Natural killer cell (primary cell): ENCODE measurements around the gene DST. TPM values are rescaled to one million over a fixed set of nuclear protein-coding genes. Genes with fewer than 3 reads are reported as not detected.

ENCODE experiments used
- ATAC-seq, 3 donors: fragments of 150-1000 bp in 2 of 3; fragments of 200-7000 bp in 1 of 3; cut with Tn5 transposase; 1 replicate in 1 of 3; 2 replicates in 2 of 3; pipeline ENCODE4 v1.10.0; 2021; ENCODE audit warnings: mild to moderate bottlenecking in 2 of 3, moderate library complexity in 2 of 3
- DNase-seq, 2 donors: peaks; one replicate each; pipeline versions ENCODE4 v3.0.0 to v3.0.0-alpha.2; 2013 to 2021; ENCODE audit warnings: mixed read lengths in 1 of 2
- H3K27ac ChIP-seq: one replicate; pipeline ENCODE4 v1.5.1; 2013; ENCODE audit warnings: mild to moderate bottlenecking, low read length
- H3K27me3 ChIP-seq: one replicate; pipeline ENCODE4 v1.6.1; 2013; ENCODE audit warnings: low read length; ENCODE audit not compliant: control insufficient read depth, insufficient read depth
- H3K36me3 ChIP-seq: one replicate; pipeline ENCODE4 v1.6.1; 2013; ENCODE audit warnings: low read length; ENCODE audit not compliant: control insufficient read depth, insufficient read depth
- H3K4me1 ChIP-seq: one replicate; pipeline ENCODE4 v1.6.1; 2013; ENCODE audit warnings: low read length; ENCODE audit not compliant: control insufficient read depth, insufficient read depth
- H3K4me3 ChIP-seq: one replicate; pipeline ENCODE4 v1.5.1; 2013; ENCODE audit warnings: low read length
- H3K9me3 ChIP-seq: one replicate; pipeline ENCODE4 v1.6.1; 2013; ENCODE audit warnings: low read length; ENCODE audit not compliant: control insufficient read depth, insufficient read depth
- H3K27ac Mint-ChIP-seq, 2 donors: one replicate each; pipeline ENCODE4 v1.8.0; 2022; ENCODE audit warnings: mild to moderate bottlenecking in 2 of 2, mixed read lengths in 2 of 2, moderate library complexity in 1 of 2
- H3K27me3 Mint-ChIP-seq, 2 donors: one replicate each; pipeline ENCODE4 v1.8.0; 2022; ENCODE audit warnings: low read depth in 2 of 2, mixed read lengths in 2 of 2
- H3K36me3 Mint-ChIP-seq: one replicate; pipeline ENCODE4 v1.8.0; 2022; ENCODE audit warnings: mixed read lengths
- H3K4me1 Mint-ChIP-seq, 2 donors: one replicate each; pipeline ENCODE4 v1.8.0; 2022; ENCODE audit warnings: mixed read lengths in 2 of 2
- H3K4me3 Mint-ChIP-seq: one replicate; pipeline ENCODE4 v1.8.0; 2022; ENCODE audit warnings: mild to moderate bottlenecking, moderate library complexity, mixed read lengths
- H3K9me3 Mint-ChIP-seq, 2 donors: one replicate each; pipeline ENCODE4 v1.8.0; 2022; ENCODE audit warnings: mixed read lengths in 2 of 2
- WGBS: methylation state at CpG from one replicate; pipeline ENCODE4 v1.1.7; 2013; ENCODE audit warnings: missing lambda C conversion rate; ENCODE audit not compliant: insufficient coverage; 5-methylcytosine and 5-hydroxymethylcytosine counted together
- intact Hi-C: fragments of 100-400 bp; cut with micrococcal nuclease; formaldehyde crosslinking; loops from one replicate; pipeline ENCODE4 v1.14.2; 2022
- total RNA-seq, 4 donors: library from RNA; stranded (reverse); fragments of 120-200 nt in 1 of 4; gene quantifications; one replicate each; pipeline versions ENCODE4 v1.2.3 to v1.2.4, GENCODE V29; 2013 to 2022
- TF ChIP-seq, protein P1 (sequence below): fragments of 200-600 bp; IDR thresholded peaks from one replicate; pipeline ENCODE4 v1.8.0; 2022; ENCODE audit warnings: antibody characterized with exemption

Gene DST
- total RNA-seq, 3 donors from 2014 or later (not counting 1 experiment from before 2014, with no cell fraction given): 5.6 to 14.7 (median 8.9) TPM

GRCh38 chr6:56541741-56542360, 100.8 kb downstream of the DST start:
- Histone ChIP-seq H3K27me3 (no peaks in the 10 kb centered on the region), H3K27ac (peak overlapping the region; percentile 73), H3K9me3 (no peaks in the 10 kb centered on the region), H3K36me3 (no peaks in the 10 kb centered on the region), H3K4me1 (no peaks in the 10 kb centered on the region), H3K4me3 (peak overlapping the region; percentile 65)
- Mint-ChIP-seq H3K27me3 (no peaks in the 10 kb centered on the region), H3K4me1 (no peaks in the 10 kb centered on the region), H3K9me3 (no peaks in the 10 kb centered on the region), H3K27ac (no peak overlapping the region), H3K4me3 (no peak overlapping the region), H3K36me3 (no peaks in the 10 kb centered on the region)
- ATAC-seq (no peak), DNase-seq (no peak)
- WGBS: 25% methylated on average over 2 of the region's 3 CpGs
- intact Hi-C loops: no loop called here
- TF ChIP-seq, protein P1, sequence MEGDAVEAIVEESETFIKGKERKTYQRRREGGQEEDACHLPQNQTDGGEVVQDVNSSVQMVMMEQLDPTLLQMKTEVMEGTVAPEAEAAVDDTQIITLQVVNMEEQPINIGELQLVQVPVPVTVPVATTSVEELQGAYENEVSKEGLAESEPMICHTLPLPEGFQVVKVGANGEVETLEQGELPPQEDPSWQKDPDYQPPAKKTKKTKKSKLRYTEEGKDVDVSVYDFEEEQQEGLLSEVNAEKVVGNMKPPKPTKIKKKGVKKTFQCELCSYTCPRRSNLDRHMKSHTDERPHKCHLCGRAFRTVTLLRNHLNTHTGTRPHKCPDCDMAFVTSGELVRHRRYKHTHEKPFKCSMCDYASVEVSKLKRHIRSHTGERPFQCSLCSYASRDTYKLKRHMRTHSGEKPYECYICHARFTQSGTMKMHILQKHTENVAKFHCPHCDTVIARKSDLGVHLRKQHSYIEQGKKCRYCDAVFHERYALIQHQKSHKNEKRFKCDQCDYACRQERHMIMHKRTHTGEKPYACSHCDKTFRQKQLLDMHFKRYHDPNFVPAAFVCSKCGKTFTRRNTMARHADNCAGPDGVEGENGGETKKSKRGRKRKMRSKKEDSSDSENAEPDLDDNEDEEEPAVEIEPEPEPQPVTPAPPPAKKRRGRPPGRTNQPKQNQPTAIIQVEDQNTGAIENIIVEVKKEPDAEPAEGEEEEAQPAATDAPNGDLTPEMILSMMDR: no peak

- Histone ChIP-seq H3K27ac (no peak overlapping the region), H3K36me3 (no peaks in the 10 kb centered on the region), H3K4me1 (no peaks in the 10 kb centered on the region), H3K27me3 (no peaks in the 10 kb centered on the region), H3K9me3 (no peaks in the 10 kb centered on the region), H3K4me3 (no peak overlapping the region)
- Mint-ChIP-seq H3K27me3 (no peaks in the 10 kb centered on the region), H3K27ac (no peak overlapping the region), H3K9me3 (no peaks in the 10 kb centered on the region), H3K36me3 (no peaks in the 10 kb centered on the region), H3K4me1 (no peaks in the 10 kb centered on the region), H3K4me3 (no peak overlapping the region)
- TF ChIP-seq, protein P1: no peak
- DNase-seq (no peak), ATAC-seq (no peak)
- WGBS: 85% methylated on average over 10 of the region's 11 CpGs
- intact Hi-C loops: no loop called here
Measured at GRCh38 chr6:56541030-56541600, 101.6 kb downstream of the DST start.

GRCh38 chr6:56540232-56541029, 102.3 kb downstream of the DST start:
- intact Hi-C loops: no loop called here
- no peaks in the 10 kb centered on the region for H3K4me1 Mint-ChIP-seq
- TF ChIP-seq, protein P1: no peak
- DNase-seq: no peak
- no peaks in the 10 kb centered on the region for H3K36me3 ChIP-seq
- H3K9me3 Mint-ChIP-seq: no peaks in the 10 kb centered on the region
- no peak overlapping the region for H3K27ac ChIP-seq
- H3K36me3 Mint-ChIP-seq: no peaks in the 10 kb centered on the region
- H3K27me3 Mint-ChIP-seq: no peaks in the 10 kb centered on the region
- H3K4me3 ChIP-seq: no peak overlapping the region
- WGBS: 71% methylated on average over 9 of the region's 9 CpGs
- ATAC-seq: no peak
- H3K27me3 ChIP-seq: no peaks in the 10 kb centered on the region
- H3K4me1 ChIP-seq: no peaks in the 10 kb centered on the region
- H3K9me3 ChIP-seq: no peaks in the 10 kb centered on the region
- no peak overlapping the region for H3K4me3 Mint-ChIP-seq
- H3K27ac Mint-ChIP-seq: no peak overlapping the region
